ENCODE measurements around the gene XCR1.

GRCh38 chr3:45986303-45986982 lies 40.8 kb downstream of the XCR1 start:
- TF ChIP-seq POLR2A (IDR thresholded peaks at IDR 0.05): peak; percentile 35 to 79
- no peak for TF ChIP-seq CTCF (IDR thresholded peaks at IDR 0.05 in 4 of 5, conservative IDR thresholded peaks at IDR 0.05 in 1 of 5)
